B cell (primary cell): Measurements from ENCODE around the gene MED23. TPM values are rescaled to one million over a fixed set of nuclear protein-coding genes. Genes with fewer than 3 reads are reported as not detected.

Source experiments
- ATAC-seq: fragments of 200-7000 bp; cut with Tn5 transposase; one replicate; pipeline ENCODE4 v1.10.0; 2021; ENCODE audit warnings: low read depth, mild to moderate bottlenecking, moderate number of reproducible peaks, moderate library complexity
- CTCF ChIA-PET: fragments of 350-600 bp; sonication (Branson Sonifier 250); formaldehyde crosslinking; loops from one replicate; lab custom pipeline; 2021; ENCODE audit warnings: antibody characterized with exemption, inconsistent platforms; lab: Charles Lee
- POLR2A ChIA-PET: fragments of 350-600 bp; sonication (Branson Sonifier 250); formaldehyde crosslinking; loops from one replicate; lab custom pipeline; 2021; ENCODE audit warnings: antibody characterized with exemption; lab: Charles Lee
- DNase-seq: peaks from one replicate; pipeline ENCODE4 v3.0.0; 2013
- H2AFZ ChIP-seq: 2 replicates; pipeline ENCODE4 v1.6.1; 2012; ENCODE audit warnings: mild to moderate bottlenecking, low read depth, low read length; ENCODE audit not compliant: insufficient read depth, poor library complexity, severe bottlenecking
- H3K27ac ChIP-seq, 2 donors: 1 replicate in 1 of 2; 2 replicates in 1 of 2; pipeline ENCODE4 v1.5.1; 2012 to 2013; ENCODE audit warnings: low read length in 2 of 2, mild to moderate bottlenecking in 2 of 2, moderate library complexity in 1 of 2
- H3K27me3 ChIP-seq, 4 experiments: fragments of 200-600 bp in 1 of 4; sonication (generic) in 1 of 4; replicated peaks in 1 of 4; 1 replicate in 2 of 4; 2 replicates in 2 of 4; pipeline versions ENCODE4 v1.6.1 to v1.7.0; 2013 to 2016; ENCODE audit warnings: low read length in 3 of 4, mild to moderate bottlenecking in 2 of 4, mixed read lengths in 1 of 4, moderate library complexity in 1 of 4; ENCODE audit not compliant: insufficient read depth in 4 of 4, control insufficient read depth in 3 of 4; ENCODE audit errors: control extremely low read depth in 1 of 4
- H3K36me3 ChIP-seq, 2 experiments: replicated peaks in 1 of 2; 1 replicate in 1 of 2; 2 replicates in 1 of 2; pipeline versions ENCODE4 v1.6.1 to v1.7.1; 2013; ENCODE audit warnings: low read length in 1 of 2; ENCODE audit not compliant: insufficient read depth in 2 of 2, control insufficient read depth in 1 of 2; ENCODE audit errors: control extremely low read depth in 1 of 2, extremely low read depth in 1 of 2
- H3K4me1 ChIP-seq, 2 donors: fragments of 200-600 bp in 1 of 2; sonication (generic) in 1 of 2; 1 replicate in 1 of 2; 2 replicates in 1 of 2; pipeline versions ENCODE4 v1.5.1 to v1.6.1; 2013 to 2017; ENCODE audit warnings: low read length in 2 of 2; ENCODE audit not compliant: control insufficient read depth in 2 of 2, insufficient read depth in 2 of 2
- H3K4me2 ChIP-seq: replicated peaks from 2 replicates; pipeline ENCODE3; 2012; ENCODE audit warnings: mild to moderate bottlenecking, low read depth, low read length; ENCODE audit not compliant: poor library complexity, severe bottlenecking
- H3K4me3 ChIP-seq, 5 experiments: fragments of 200-600 bp in 1 of 5; sonication (generic) in 1 of 5; 1 replicate in 3 of 5; 2 replicates in 2 of 5; pipeline versions ENCODE4 v1.5.1 to v1.7.0; 2011 to 2016; ENCODE audit warnings: low read length in 4 of 5, mild to moderate bottlenecking in 4 of 5, low read depth in 2 of 5, control low read depth in 1 of 5, moderate library complexity in 1 of 5; ENCODE audit not compliant: insufficient read depth in 1 of 5; ENCODE audit errors: control extremely low read depth in 1 of 5, extremely low read depth in 1 of 5
- H3K79me2 ChIP-seq: fragments of 200-600 bp; sonication (generic); one replicate; pipeline ENCODE4 v1.6.0; 2016; ENCODE audit warnings: low read length; ENCODE audit not compliant: control insufficient read depth, insufficient read depth
- H3K9ac ChIP-seq: fragments of 200-600 bp; sonication (generic); 2 replicates; pipeline ENCODE4 v1.6.1; 2017; ENCODE audit warnings: mild to moderate bottlenecking, low read length, moderate library complexity
- H3K9me3 ChIP-seq, 3 donors: one replicate each; pipeline versions ENCODE4 v1.6.1 to v1.7.1; 2013; ENCODE audit warnings: low read length in 2 of 3; ENCODE audit not compliant: control insufficient read depth in 2 of 3, insufficient read depth in 1 of 3; ENCODE audit errors: control extremely low read depth in 1 of 3
- H4K20me1 ChIP-seq: 2 replicates; pipeline ENCODE4 v1.6.0; 2012; ENCODE audit warnings: mild to moderate bottlenecking, low read length; ENCODE audit not compliant: insufficient read depth, control insufficient read depth, poor library complexity, severe bottlenecking
- H3K27ac Mint-ChIP-seq: one replicate; pipeline ENCODE4 v1.8.0; 2021; ENCODE audit warnings: mixed read lengths
- H3K27me3 Mint-ChIP-seq: one replicate; pipeline ENCODE4 v1.8.0; 2021; ENCODE audit warnings: mixed read lengths
- H3K4me1 Mint-ChIP-seq: one replicate; pipeline ENCODE4 v1.8.0; 2021; ENCODE audit warnings: mixed read lengths
- H3K4me3 Mint-ChIP-seq: one replicate; pipeline ENCODE4 v1.8.0; 2021; ENCODE audit warnings: mixed read lengths
- H3K9me3 Mint-ChIP-seq: one replicate; pipeline ENCODE4 v1.8.0; 2022; ENCODE audit warnings: mixed read lengths; ENCODE audit not compliant: insufficient read depth
- EZH2 ChIP-seq: IDR thresholded peaks from 2 replicates; pipeline ENCODE4 v1.6.1; 2012; ENCODE audit warnings: borderline replicate concordance, low read depth, mild to moderate bottlenecking, moderate library complexity, low read length; ENCODE audit not compliant: insufficient read depth, poor library complexity, severe bottlenecking
- WGBS: methylation state at CpG from one replicate; pipeline ENCODE4 v1.1.5; 2013; ENCODE audit warnings: missing lambda C conversion rate; ENCODE audit not compliant: insufficient coverage; 5-methylcytosine and 5-hydroxymethylcytosine counted together
- intact Hi-C: fragments of 100-400 bp; cut with micrococcal nuclease; formaldehyde crosslinking; loops from one replicate; pipeline ENCODE4 v1.10.0; 2022
- polyA minus RNA-seq: library from RNA; depleted of rRNA, polyadenylated mRNA; stranded (reverse); fragments of >200 nt; gene quantifications from 2 replicates; pipeline ENCODE4 v1.2.3, GENCODE V29; 2012
- polyA plus RNA-seq: library from polyadenylated mRNA; depleted of rRNA; stranded (reverse); fragments of >200 nt; gene quantifications from 2 replicates; pipeline ENCODE4 v1.2.3, GENCODE V29; 2012
- total RNA-seq, 2 donors: library from RNA; stranded (reverse); fragments of 120-200 nt in 1 of 2; gene quantifications; 1 replicate in 1 of 2; 2 replicates in 1 of 2; pipeline versions ENCODE4 v1.2.3 to v1.2.4, GENCODE V29; 2013 to 2022
- TF ChIP-seq, protein P1 (sequence below): fragments of 200-600 bp; IDR thresholded peaks from one replicate; pipeline ENCODE4 v1.8.0; 2022; ENCODE audit warnings: antibody characterized with exemption, mild to moderate bottlenecking

MED23 gene, protein sequence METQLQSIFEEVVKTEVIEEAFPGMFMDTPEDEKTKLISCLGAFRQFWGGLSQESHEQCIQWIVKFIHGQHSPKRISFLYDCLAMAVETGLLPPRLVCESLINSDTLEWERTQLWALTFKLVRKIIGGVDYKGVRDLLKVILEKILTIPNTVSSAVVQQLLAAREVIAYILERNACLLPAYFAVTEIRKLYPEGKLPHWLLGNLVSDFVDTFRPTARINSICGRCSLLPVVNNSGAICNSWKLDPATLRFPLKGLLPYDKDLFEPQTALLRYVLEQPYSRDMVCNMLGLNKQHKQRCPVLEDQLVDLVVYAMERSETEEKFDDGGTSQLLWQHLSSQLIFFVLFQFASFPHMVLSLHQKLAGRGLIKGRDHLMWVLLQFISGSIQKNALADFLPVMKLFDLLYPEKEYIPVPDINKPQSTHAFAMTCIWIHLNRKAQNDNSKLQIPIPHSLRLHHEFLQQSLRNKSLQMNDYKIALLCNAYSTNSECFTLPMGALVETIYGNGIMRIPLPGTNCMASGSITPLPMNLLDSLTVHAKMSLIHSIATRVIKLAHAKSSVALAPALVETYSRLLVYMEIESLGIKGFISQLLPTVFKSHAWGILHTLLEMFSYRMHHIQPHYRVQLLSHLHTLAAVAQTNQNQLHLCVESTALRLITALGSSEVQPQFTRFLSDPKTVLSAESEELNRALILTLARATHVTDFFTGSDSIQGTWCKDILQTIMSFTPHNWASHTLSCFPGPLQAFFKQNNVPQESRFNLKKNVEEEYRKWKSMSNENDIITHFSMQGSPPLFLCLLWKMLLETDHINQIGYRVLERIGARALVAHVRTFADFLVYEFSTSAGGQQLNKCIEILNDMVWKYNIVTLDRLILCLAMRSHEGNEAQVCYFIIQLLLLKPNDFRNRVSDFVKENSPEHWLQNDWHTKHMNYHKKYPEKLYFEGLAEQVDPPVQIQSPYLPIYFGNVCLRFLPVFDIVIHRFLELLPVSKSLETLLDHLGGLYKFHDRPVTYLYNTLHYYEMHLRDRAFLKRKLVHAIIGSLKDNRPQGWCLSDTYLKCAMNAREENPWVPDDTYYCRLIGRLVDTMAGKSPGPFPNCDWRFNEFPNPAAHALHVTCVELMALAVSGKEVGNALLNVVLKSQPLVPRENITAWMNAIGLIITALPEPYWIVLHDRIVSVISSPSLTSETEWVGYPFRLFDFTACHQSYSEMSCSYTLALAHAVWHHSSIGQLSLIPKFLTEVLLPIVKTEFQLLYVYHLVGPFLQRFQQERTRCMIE (N-terminal part only)
- total RNA-seq (55.4 and 57.1 TPM in 2 replicates), polyA plus RNA-seq (22.7 and 31.5 TPM in 2 replicates), polyA minus RNA-seq (21.4 and 28.9 TPM in 2 replicates)
- total RNA-seq (2013) = 54.1 TPM

DNA sequence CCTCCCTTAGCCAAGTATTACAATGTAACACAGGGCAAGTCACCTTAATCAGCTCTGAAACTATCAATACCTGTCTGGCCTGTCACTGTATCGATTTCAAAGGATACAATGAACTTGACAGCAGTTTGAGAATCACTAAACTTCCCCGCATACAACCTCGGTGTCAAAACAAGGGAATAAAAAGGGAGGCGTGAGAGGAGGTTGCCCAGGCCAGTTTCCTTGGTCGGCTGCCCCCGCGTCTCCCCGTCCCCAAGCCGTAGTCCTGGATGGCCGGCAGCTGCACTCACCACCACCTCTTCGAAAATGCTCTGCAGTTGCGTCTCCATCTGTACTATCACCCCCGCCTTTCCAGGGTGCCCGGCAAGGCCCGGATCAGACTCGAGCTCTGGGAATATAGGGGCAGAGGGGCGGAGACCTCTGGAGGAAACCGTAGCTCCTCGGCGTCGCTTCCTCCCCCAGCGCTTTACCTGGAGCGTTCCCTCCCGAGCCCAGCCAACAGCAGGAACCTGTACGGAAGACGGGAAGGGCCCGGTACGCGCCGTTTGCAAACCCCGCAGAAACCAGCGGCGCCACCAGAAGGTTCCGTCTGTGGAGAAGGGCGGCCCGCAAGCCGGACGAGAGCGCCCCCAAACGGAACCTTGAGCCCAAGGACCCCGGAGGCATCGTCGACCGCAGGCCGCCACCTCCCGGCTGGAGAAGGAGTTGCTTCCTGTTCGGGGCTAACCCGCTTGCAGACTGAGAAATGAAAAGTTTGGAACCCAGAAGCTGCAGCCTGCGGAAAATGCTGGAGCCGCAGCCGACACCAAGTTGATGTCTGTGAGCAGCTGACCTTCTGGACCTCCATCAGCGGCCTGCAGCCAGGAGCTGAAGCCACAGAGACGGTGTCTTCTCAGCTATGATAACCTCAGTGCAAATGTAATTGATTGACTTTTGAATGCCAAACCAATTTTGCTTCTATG is at the start of gene MED23:
TSS of gene MED23 (minus strand) at position 519 of the 959 bp plus-strand sequence. CDS start at position 326, 193 bp downstream.
- CTCF ChIA-PET = interaction anchor here (0.6 to 3.3 kb wide), 31 partner anchors 9 to 1619 kb away, joined by 3 to 15 read pairs (median 4); partner anchors contain the start of gene ENPP3
- H2AFZ ChIP-seq = peak within 1 kb of the TSS; percentile 98
- no peaks in the 10 kb centered on the region for H4K20me1 ChIP-seq
- no peaks in the 10 kb centered on the region for H3K9me3 ChIP-seq
- peak within 1 kb of the TSS; percentile 58 to 71 for H3K27ac ChIP-seq
- H3K79me2 ChIP-seq = peaks cover 26% of the 10 kb centered on the region
- peak within 1 kb of the TSS; percentile 74 for H3K4me2 ChIP-seq
- H3K36me3 ChIP-seq = peaks cover 13 to 19% of the 10 kb centered on the region in 2 experiments
- Mint-ChIP-seq H3K4me3 (peak within 1 kb of the TSS; percentile 98), H3K27me3 (peaks cover under 1% of the 10 kb centered on the region), H3K27ac (peak within 1 kb of the TSS; percentile 94), H3K9me3 (no peaks in the 10 kb centered on the region), H3K4me1 (peaks cover 25% of the 10 kb centered on the region)
- TF ChIP-seq EZH2 = no peak
- TF ChIP-seq, protein P1, sequence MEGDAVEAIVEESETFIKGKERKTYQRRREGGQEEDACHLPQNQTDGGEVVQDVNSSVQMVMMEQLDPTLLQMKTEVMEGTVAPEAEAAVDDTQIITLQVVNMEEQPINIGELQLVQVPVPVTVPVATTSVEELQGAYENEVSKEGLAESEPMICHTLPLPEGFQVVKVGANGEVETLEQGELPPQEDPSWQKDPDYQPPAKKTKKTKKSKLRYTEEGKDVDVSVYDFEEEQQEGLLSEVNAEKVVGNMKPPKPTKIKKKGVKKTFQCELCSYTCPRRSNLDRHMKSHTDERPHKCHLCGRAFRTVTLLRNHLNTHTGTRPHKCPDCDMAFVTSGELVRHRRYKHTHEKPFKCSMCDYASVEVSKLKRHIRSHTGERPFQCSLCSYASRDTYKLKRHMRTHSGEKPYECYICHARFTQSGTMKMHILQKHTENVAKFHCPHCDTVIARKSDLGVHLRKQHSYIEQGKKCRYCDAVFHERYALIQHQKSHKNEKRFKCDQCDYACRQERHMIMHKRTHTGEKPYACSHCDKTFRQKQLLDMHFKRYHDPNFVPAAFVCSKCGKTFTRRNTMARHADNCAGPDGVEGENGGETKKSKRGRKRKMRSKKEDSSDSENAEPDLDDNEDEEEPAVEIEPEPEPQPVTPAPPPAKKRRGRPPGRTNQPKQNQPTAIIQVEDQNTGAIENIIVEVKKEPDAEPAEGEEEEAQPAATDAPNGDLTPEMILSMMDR = peak; percentile 97
- WGBS = 1% methylated on average over 50 of the region's 53 CpGs
- ATAC-seq (peak; percentile 97), DNase-seq (peak; percentile 97)
- peaks cover 9 to 11% of the 10 kb centered on the region in 2 donors for H3K4me1 ChIP-seq
- H3K27me3 ChIP-seq = no peaks in the 10 kb centered on the region
- H3K9ac ChIP-seq = peak within 1 kb of the TSS; percentile 87
- intact Hi-C loops = loop anchor here (1.0 to 10.0 kb wide), 7 partner anchors 55 to 743 kb away; partner anchors contain the start of genes AKAP7 and ENPP1
- POLR2A ChIA-PET = interaction anchor here (0.6 to 0.9 kb wide), 4 partner anchors 8 to 548 kb away, joined by 3 to 9 read pairs (median 4); no protein-coding TSS in a partner anchor
- peak within 1 kb of the TSS; percentile 82 to 95 (median 87) for H3K4me3 ChIP-seq
